Neural crest cell (in vitro differentiated cells): ENCODE results near the gene LMAN1. TPM values are rescaled to one million over a fixed set of nuclear protein-coding genes. Genes with fewer than 3 reads are reported as not detected.

Experiments
- DNase-seq: peaks from one replicate; pipeline ENCODE4 v3.0.0; 2021; ENCODE audit warnings: low read depth, mixed read lengths, low spot score
- H3K27ac Mint-ChIP-seq: one replicate; pipeline ENCODE4 v1.8.0; 2021; ENCODE audit warnings: mild to moderate bottlenecking, mixed read lengths; ENCODE audit not compliant: unreplicated experiment
- H3K27me3 Mint-ChIP-seq: 2 replicates; pipeline ENCODE4 v1.8.0; 2021; ENCODE audit warnings: low read depth, mild to moderate bottlenecking, mixed read lengths
- H3K36me3 Mint-ChIP-seq: 2 replicates; pipeline ENCODE4 v1.8.0; 2021; ENCODE audit warnings: low read depth, mild to moderate bottlenecking, mixed read lengths
- H3K4me1 Mint-ChIP-seq: 2 replicates; pipeline ENCODE4 v1.8.0; 2021; ENCODE audit warnings: mixed read lengths
- H3K4me3 Mint-ChIP-seq: one replicate; pipeline ENCODE4 v1.8.0; 2021; ENCODE audit warnings: mild to moderate bottlenecking, mixed read lengths
- H3K9me3 Mint-ChIP-seq: 2 replicates; pipeline ENCODE4 v1.8.0; 2021; ENCODE audit warnings: mixed read lengths
- CTCF ChIP-seq: fragments of 200-600 bp; sonication (generic); conservative IDR thresholded peaks from 2 replicates; pipeline ENCODE4 v1.5.0; 2021; ENCODE audit warnings: antibody characterized with exemption, mild to moderate bottlenecking
- total RNA-seq: library from RNA; stranded (reverse); gene quantifications from 2 replicates; pipeline ENCODE4 v1.2.1, GENCODE V29; 2021

The LMAN1 gene
- total RNA-seq, 1 donor from 2014 or later = 55.3 TPM

DNA sequence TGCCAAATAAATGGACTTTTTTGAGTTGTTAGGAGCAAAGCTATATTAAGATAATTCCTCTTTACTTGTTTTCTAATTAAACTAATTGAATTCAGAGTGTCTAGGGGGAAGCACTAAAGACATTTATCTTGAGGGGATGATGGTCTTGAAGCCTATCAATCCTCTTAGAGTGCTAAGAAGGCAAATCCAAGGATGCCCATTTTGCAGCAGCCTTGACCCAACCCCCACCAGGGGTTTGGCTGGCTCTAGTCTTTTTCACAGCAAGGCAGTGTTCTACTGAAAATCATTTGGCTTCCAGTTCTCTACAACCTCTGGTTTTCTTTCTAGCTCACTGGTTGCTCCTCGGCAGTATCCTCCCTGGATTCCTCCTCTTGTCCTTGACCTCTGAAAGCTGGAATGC lies 79.3 kb downstream of the LMAN1 start:
- H3K27ac Mint-ChIP-seq = no peak overlapping the region
- H3K9me3 Mint-ChIP-seq = no peaks in the 10 kb centered on the region
- H3K4me1 Mint-ChIP-seq = peaks cover 5% of the 10 kb centered on the region
- no peak overlapping the region for H3K4me3 Mint-ChIP-seq
- TF ChIP-seq CTCF = no peak
- H3K27me3 Mint-ChIP-seq = peaks cover 47% of the 10 kb centered on the region
- DNase-seq = no peak
- no peaks in the 10 kb centered on the region for H3K36me3 Mint-ChIP-seq

- DNase-seq = no peak
- Mint-ChIP-seq H3K36me3 (no peaks in the 10 kb centered on the region), H3K4me1 (peaks cover 5% of the 10 kb centered on the region), H3K27ac (no peak overlapping the region), H3K27me3 (peaks cover 52% of the 10 kb centered on the region), H3K4me3 (no peak overlapping the region), H3K9me3 (no peaks in the 10 kb centered on the region)
- no peak for TF ChIP-seq CTCF
Observed at GRCh38 chr18:59279193-59279592, 79.9 kb downstream of the LMAN1 start.

- H3K4me3 Mint-ChIP-seq = no peak overlapping the region
- peaks cover 56% of the 10 kb centered on the region for H3K27me3 Mint-ChIP-seq
- H3K36me3 Mint-ChIP-seq = no peaks in the 10 kb centered on the region
- H3K9me3 Mint-ChIP-seq = no peaks in the 10 kb centered on the region
- H3K4me1 Mint-ChIP-seq = peaks cover 5% of the 10 kb centered on the region
- no peak overlapping the region for H3K27ac Mint-ChIP-seq
- no peak for TF ChIP-seq CTCF
- DNase-seq = no peak
Observed at GRCh38 chr18:59278793-59279192, 80.3 kb downstream of the LMAN1 start.

Other genes starting within 250 kb of the LMAN1 start
- gene SEC11C, start 219.4 kb downstream of the LMAN1 start, total RNA-seq = 54.3 and 55.1 TPM in 2 replicates
- not detected in 2 replicates for gene GRP, start 139.1 kb downstream of the LMAN1 start, total RNA-seq
- not detected in 2 replicates for gene RAX, start 85.8 kb downstream of the LMAN1 start, total RNA-seq
- not detected in 2 replicates for gene CPLX4, start 40.6 kb downstream of the LMAN1 start, total RNA-seq